ENCODE results near the gene MORC3. TPM values are rescaled to one million over a fixed set of nuclear protein-coding genes. Genes with fewer than 3 reads are reported as not detected.
A peak's percentile ranks its signal among the peaks of the same experiment; 100 is the strongest.
"Not testable (repeated sequence)": the region's sequence is repeated elsewhere in the genome, so short reads cannot be mapped to it uniquely, and the experiment has no call there.

The MORC3 gene
- total RNA-seq, 1 donor from 2014 or later = 79.1 TPM

- peak; percentile 21 for DNase-seq
Observed at GRCh38 chr21:36385233-36386030, 65.4 kb downstream of the MORC3 start, which contains the start of gene CHAF1B. CHAF1B (plus strand) TSS chr21:36385392; CDS start chr21:36386137, 745 bp downstream.

GRCh38 chr21:36386031-36386642 lies 66.1 kb downstream of the MORC3 start:
- no peak for DNase-seq

- no peak for DNase-seq
Observed at GRCh38 chr21:36388096-36388495, 68.1 kb downstream of the MORC3 start.

- DNase-seq = no peak
Observed at GRCh38 chr21:36388835-36389234, 68.8 kb downstream of the MORC3 start.

GRCh38 chr21:36391649-36392048 lies 71.7 kb downstream of the MORC3 start:
- DNase-seq = not testable (repeated sequence)

- no peak for DNase-seq
Observed at GRCh38 chr21:36395353-36396111, 75.5 kb downstream of the MORC3 start.

- no peak for DNase-seq
Observed at GRCh38 chr21:36396325-36396724, 76.3 kb downstream of the MORC3 start.

GRCh38 chr21:36396971-36397370 lies 77.0 kb downstream of the MORC3 start:
- no peak for DNase-seq

- DNase-seq = no peak
Observed at GRCh38 chr21:36397606-36398005, 77.6 kb downstream of the MORC3 start.

GRCh38 chr21:36399736-36400135 lies 79.7 kb downstream of the MORC3 start:
- DNase-seq = not testable (repeated sequence)

GRCh38 chr21:36400719-36401118 lies 80.7 kb downstream of the MORC3 start:
- no peak for DNase-seq

GRCh38 chr21:36402339-36402738 lies 82.3 kb downstream of the MORC3 start:
- no peak for DNase-seq

GRCh38 chr21:36403713-36404112 lies 83.7 kb downstream of the MORC3 start:
- no peak for DNase-seq

GRCh38 chr21:36408568-36408967 lies 88.6 kb downstream of the MORC3 start:
- DNase-seq = no peak

GRCh38 chr21:36411301-36411700 lies 91.3 kb downstream of the MORC3 start:
- DNase-seq = no peak

- DNase-seq = no peak
Observed at GRCh38 chr21:36412916-36413315, 92.9 kb downstream of the MORC3 start.

GRCh38 chr21:36415375-36415774 lies 95.4 kb downstream of the MORC3 start:
- no peak for DNase-seq

GRCh38 chr21:36419241-36419640 lies 99.2 kb downstream of the MORC3 start:
- no peak for DNase-seq

GRCh38 chr21:36419996-36420395 lies 100.0 kb downstream of the MORC3 start:
- DNase-seq = peak; percentile 55

GRCh38 chr21:36420571-36421339 lies 100.8 kb downstream of the MORC3 start:
- no peak for DNase-seq

- no peak for DNase-seq
Observed at GRCh38 chr21:36422279-36423098, 102.5 kb downstream of the MORC3 start.

All from skin of body (tissue), 2 donors.